T-helper 1 cell treated with Interleukin-12 subunit alpha and Interleukin-12 subunit beta and Interleukin-4 antibody, amounts not matched to agents 30 μg/mL and 1 μg/mL, for 36 hours (primary cell): ENCODE measurements around the gene OR4S1.
"Not testable (repeated sequence)": the region's sequence is repeated elsewhere in the genome, so short reads cannot be mapped to it uniquely, and the experiment has no call there.

Experiments used
- H3K27ac Mint-ChIP-seq: one replicate; pipeline ENCODE4 v1.8.0; 2021; ENCODE audit warnings: mild to moderate bottlenecking, mixed read lengths
- H3K27me3 Mint-ChIP-seq: one replicate; pipeline ENCODE4 v1.8.0; 2021; ENCODE audit warnings: low read depth, mixed read lengths
- H3K36me3 Mint-ChIP-seq: one replicate; pipeline ENCODE4 v1.8.0; 2021; ENCODE audit warnings: low read depth, mixed read lengths
- H3K4me1 Mint-ChIP-seq: one replicate; pipeline ENCODE4 v1.8.0; 2021; ENCODE audit warnings: low read depth, mixed read lengths
- H3K4me3 Mint-ChIP-seq: one replicate; pipeline ENCODE4 v1.8.0; 2021; ENCODE audit warnings: mild to moderate bottlenecking, moderate library complexity, mixed read lengths
- H3K9me3 Mint-ChIP-seq: one replicate; pipeline ENCODE4 v1.8.0; 2021; ENCODE audit warnings: mixed read lengths

Gene OR4S1

GRCh38 chr11:48305923-48306322 is at the start of gene OR4S1:
Gene OR4S1 (plus strand): TSS chr11:48306223. CDS start chr11:48306223, 0 bp downstream.
- Mint-ChIP-seq H3K4me1 (no peaks in the 10 kb centered on the region), H3K27ac (no peak within 1 kb of the TSS), H3K4me3 (no peak within 1 kb of the TSS), H3K36me3 (no peaks in the 10 kb centered on the region), H3K27me3 (peaks cover 18% of the 10 kb centered on the region), H3K9me3 (no peaks in the 10 kb centered on the region)

DNA sequence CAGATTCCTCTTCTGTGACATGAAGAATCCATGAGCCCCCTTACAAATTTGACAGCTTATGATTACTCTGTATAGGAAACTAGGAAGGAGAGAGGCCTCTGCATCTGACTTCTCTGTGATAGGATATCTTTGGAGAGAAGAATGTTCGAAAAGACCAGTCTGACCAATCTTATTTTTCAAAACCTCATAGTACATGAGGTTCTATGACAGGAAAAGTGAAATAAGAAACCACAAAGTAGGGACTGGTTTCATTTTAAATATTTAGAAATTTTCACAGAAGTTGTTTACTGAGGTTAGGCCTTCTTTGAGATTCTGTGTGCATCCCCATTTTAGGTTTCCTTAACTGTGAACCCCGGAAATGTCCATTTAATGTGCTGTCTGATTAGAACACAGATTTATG is 44.4 kb upstream of the OR4S1 start:
- H3K27ac Mint-ChIP-seq, result no peak overlapping the region
- no peaks in the 10 kb centered on the region for H3K27me3 Mint-ChIP-seq
- no peaks in the 10 kb centered on the region for H3K36me3 Mint-ChIP-seq
- H3K9me3 Mint-ChIP-seq, result no peaks in the 10 kb centered on the region
- H3K4me1 Mint-ChIP-seq, result peaks cover 2% of the 10 kb centered on the region
- H3K4me3 Mint-ChIP-seq, result no peak overlapping the region

DNA sequence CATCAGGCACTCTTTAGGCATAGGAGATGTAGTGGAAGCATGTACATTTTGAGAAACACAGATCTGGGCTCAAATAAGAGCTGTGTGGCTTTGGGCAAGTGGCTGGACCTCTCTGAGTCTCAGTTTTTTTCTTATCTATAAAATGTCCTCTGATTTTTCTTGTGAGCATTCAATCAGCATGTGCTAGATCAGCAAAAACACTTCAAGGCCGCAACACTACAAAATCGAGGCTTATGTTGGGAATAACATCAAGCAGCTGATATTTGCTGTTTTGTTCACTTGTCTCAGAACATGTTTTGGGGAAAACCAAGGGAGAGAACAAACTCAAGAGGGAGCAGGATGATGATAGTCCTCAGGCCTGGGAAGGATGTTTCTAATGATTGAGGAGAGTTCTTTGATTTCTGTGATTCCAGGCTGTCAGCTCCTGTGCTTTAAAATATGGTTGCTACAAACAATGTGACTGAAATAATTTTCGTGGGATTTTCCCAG is 42.6 kb upstream of the OR4S1 start, which contains the start of gene OR4X1:
Gene OR4X1 (plus strand): TSS at position 439 of the 489 bp plus-strand sequence. CDS start 0 bp downstream, at position 439.
- Mint-ChIP-seq H3K27me3 (no peaks in the 10 kb centered on the region), H3K9me3 (no peaks in the 10 kb centered on the region), H3K36me3 (no peaks in the 10 kb centered on the region), H3K4me1 (peaks cover 2% of the 10 kb centered on the region), H3K4me3 (no peak within 1 kb of the TSS), H3K27ac (no peak within 1 kb of the TSS)

GRCh38 chr11:48270621-48271020 is 35.4 kb upstream of the OR4S1 start:
- Mint-ChIP-seq H3K9me3 (no peaks in the 10 kb centered on the region), H3K4me3 (no peak overlapping the region), H3K36me3 (no peaks in the 10 kb centered on the region), H3K27ac (no peak overlapping the region), H3K4me1 (no peaks in the 10 kb centered on the region), H3K27me3 (no peaks in the 10 kb centered on the region)

DNA sequence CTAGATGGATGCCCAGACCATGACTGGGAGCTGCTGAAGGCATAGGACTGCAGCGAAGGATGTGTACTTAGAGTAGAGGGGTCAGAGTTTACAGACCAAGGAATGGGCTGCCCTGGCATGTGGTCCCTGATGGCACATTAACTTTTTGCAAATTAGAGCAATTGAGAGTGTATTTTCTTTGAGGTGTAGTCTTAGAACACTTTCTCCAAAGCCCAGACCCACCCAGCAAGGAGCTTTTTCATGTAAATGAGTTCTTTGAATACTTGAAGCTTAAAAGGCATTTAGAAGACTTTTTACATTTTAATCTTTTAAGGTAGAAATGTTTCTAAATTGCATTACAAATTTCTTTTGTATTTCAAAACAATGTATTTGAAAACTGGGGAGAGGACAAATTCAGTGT is 33.4 kb upstream of the OR4S1 start:
- Mint-ChIP-seq H3K27ac (no peak overlapping the region), H3K4me1 (no peaks in the 10 kb centered on the region), H3K36me3 (no peaks in the 10 kb centered on the region), H3K9me3 (no peaks in the 10 kb centered on the region), H3K4me3 (no peak overlapping the region), H3K27me3 (no peaks in the 10 kb centered on the region)

DNA sequence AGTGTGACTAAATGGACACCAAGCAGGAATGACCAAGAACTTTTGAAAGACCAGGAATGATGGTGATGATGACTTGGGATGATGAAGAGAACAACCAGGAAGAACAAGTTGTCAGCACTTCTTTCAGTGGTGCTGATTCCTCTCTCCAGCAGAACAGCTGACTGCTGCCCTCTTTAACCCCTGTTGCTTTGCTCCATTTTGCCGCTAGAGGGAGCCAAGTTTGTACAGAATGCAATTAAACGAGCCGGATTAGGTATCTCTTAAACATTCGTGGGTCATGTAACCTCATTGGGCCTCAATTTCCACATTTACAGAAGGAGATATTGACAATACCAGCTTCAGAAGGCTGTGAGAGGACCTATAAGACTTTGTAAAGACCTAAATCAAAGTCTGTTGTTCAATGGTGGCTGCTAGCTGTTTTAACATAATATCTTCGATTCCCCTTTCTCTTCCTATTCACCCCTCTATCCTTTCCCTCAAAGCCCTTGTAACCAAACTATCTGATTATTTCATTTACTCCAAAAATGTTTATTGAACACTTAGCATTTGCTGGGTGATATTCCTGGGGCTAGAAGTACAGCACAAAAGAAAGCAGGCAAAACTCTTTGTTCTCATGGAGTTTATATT is 1.9 kb downstream of the OR4S1 start:
- Mint-ChIP-seq H3K27ac (no peak overlapping the region), H3K9me3 (no peaks in the 10 kb centered on the region), H3K4me1 (no peaks in the 10 kb centered on the region), H3K27me3 (peaks cover 10% of the 10 kb centered on the region), H3K4me3 (no peak overlapping the region), H3K36me3 (no peaks in the 10 kb centered on the region)

DNA sequence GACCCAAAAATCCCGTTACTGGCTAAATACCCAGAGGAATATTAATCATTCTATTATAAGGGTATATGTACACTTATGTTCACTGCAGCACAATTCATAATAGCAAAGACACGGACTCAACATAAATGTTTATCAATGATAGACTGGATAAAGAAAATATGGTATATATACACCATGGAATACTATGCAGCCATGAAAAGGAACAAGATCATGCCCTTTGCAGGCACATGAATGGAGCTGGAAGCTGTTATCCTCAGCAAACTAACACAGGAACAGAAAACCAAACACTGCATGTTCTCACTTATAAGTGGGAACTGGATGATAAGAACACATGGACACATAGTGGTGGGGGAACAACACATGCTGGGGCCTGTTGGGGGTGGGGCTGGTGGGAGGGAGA is 7.6 kb downstream of the OR4S1 start:
- not testable (repeated sequence) for H3K4me3 Mint-ChIP-seq, H3K9me3 Mint-ChIP-seq, H3K36me3 Mint-ChIP-seq, H3K27me3 Mint-ChIP-seq, H3K4me1 Mint-ChIP-seq, H3K27ac Mint-ChIP-seq

- not testable (repeated sequence) for H3K27me3 Mint-ChIP-seq, H3K4me3 Mint-ChIP-seq, H3K4me1 Mint-ChIP-seq
Measured at GRCh38 chr11:48319813-48320212, 13.8 kb downstream of the OR4S1 start.

GRCh38 chr11:48324620-48325019 is 18.6 kb downstream of the OR4S1 start, which contains the start of gene OR4C3:
Gene OR4C3 (plus strand): TSS chr11:48324920. CDS start chr11:48325022, 102 bp downstream.
- not testable (repeated sequence) for H3K27me3 Mint-ChIP-seq, H3K27ac Mint-ChIP-seq, H3K4me1 Mint-ChIP-seq

More at GRCh38 chr11:48319813-48320212, 13.8 kb downstream of the OR4S1 start:
- H3K36me3 Mint-ChIP-seq, H3K27ac Mint-ChIP-seq, H3K9me3 Mint-ChIP-seq: not testable (repeated sequence)

GRCh38 chr11:48341466-48341865 is 35.4 kb downstream of the OR4S1 start:
- peaks cover 3% of the 10 kb centered on the region for H3K36me3 Mint-ChIP-seq
- H3K9me3 Mint-ChIP-seq, result peaks cover 10% of the 10 kb centered on the region
- no peaks in the 10 kb centered on the region for H3K4me1 Mint-ChIP-seq
- no peak overlapping the region for H3K4me3 Mint-ChIP-seq
- H3K27ac Mint-ChIP-seq, result no peak overlapping the region
- H3K27me3 Mint-ChIP-seq, result no peaks in the 10 kb centered on the region

More at GRCh38 chr11:48324620-48325019, 18.6 kb downstream of the OR4S1 start, which contains the start of gene OR4C3:
- H3K4me3 Mint-ChIP-seq, H3K36me3 Mint-ChIP-seq, H3K9me3 Mint-ChIP-seq: not testable (repeated sequence)

GRCh38 chr11:48342505-48342904 is 36.5 kb downstream of the OR4S1 start:
- H3K27ac Mint-ChIP-seq, H3K4me3 Mint-ChIP-seq, H3K27me3 Mint-ChIP-seq, H3K36me3 Mint-ChIP-seq, H3K4me1 Mint-ChIP-seq: not testable (repeated sequence)
- peaks cover 13% of the 10 kb centered on the region for H3K9me3 Mint-ChIP-seq

GRCh38 chr11:48346286-48346685 is 40.3 kb downstream of the OR4S1 start:
- not testable (repeated sequence) for H3K27ac Mint-ChIP-seq, H3K36me3 Mint-ChIP-seq, H3K27me3 Mint-ChIP-seq, H3K4me1 Mint-ChIP-seq, H3K4me3 Mint-ChIP-seq
- H3K9me3 Mint-ChIP-seq, result peaks cover 27% of the 10 kb centered on the region

- Mint-ChIP-seq H3K27me3 (no peaks in the 10 kb centered on the region), H3K36me3 (no peaks in the 10 kb centered on the region), H3K9me3 (peaks cover 18% of the 10 kb centered on the region), H3K4me3 (no peak overlapping the region), H3K27ac (no peak overlapping the region), H3K4me1 (no peaks in the 10 kb centered on the region)
Measured at GRCh38 chr11:48354013-48354412, 48.0 kb downstream of the OR4S1 start.

- H3K36me3 Mint-ChIP-seq, result no peaks in the 10 kb centered on the region
- H3K4me3 Mint-ChIP-seq, result no peak overlapping the region
- H3K4me1 Mint-ChIP-seq, result no peaks in the 10 kb centered on the region
Measured at GRCh38 chr11:48354677-48355076, 48.7 kb downstream of the OR4S1 start.

More at GRCh38 chr11:48354677-48355076, 48.7 kb downstream of the OR4S1 start:
- H3K27ac Mint-ChIP-seq, result no peak overlapping the region
- peaks cover 20% of the 10 kb centered on the region for H3K9me3 Mint-ChIP-seq
- H3K27me3 Mint-ChIP-seq, result no peaks in the 10 kb centered on the region
